ENCODE results near the gene GSTO1. TPM values are rescaled to one million over a fixed set of nuclear protein-coding genes. Genes with fewer than 3 reads are reported as not detected.
"Not testable (repeated sequence)": the region's sequence is repeated elsewhere in the genome, so short reads cannot be mapped to it uniquely, and the experiment has no call there.

The GSTO1 gene
- total RNA-seq, 1 donor from 2014 or later: 74.1 TPM

- peaks cover 8% of the 10 kb centered on the region for H3K9me3 Mint-ChIP-seq
- no peaks in the 10 kb centered on the region for H3K4me1 Mint-ChIP-seq (ENCODE audit: unreplicated experiment)
- no peak for TF ChIP-seq CTCF (conservative IDR thresholded peaks at IDR 0.05)
- peak overlapping the region; percentile 18 for H3K27ac Mint-ChIP-seq
- DNase-seq (ENCODE audit: extremely low spot score, unreplicated experiment): no peak
- H3K36me3 Mint-ChIP-seq: no peaks in the 10 kb centered on the region
- no peak overlapping the region for H3K4me3 Mint-ChIP-seq
- H3K27me3 Mint-ChIP-seq: peaks cover 15% of the 10 kb centered on the region
Observed at GRCh38 chr10:104243512-104243911, 11.2 kb upstream of the GSTO1 start.

- no peak for TF ChIP-seq CTCF (conservative IDR thresholded peaks at IDR 0.05)
- no peak overlapping the region for H3K27ac Mint-ChIP-seq
- H3K36me3 Mint-ChIP-seq: no peaks in the 10 kb centered on the region
Observed at GRCh38 chr10:104245066-104245632, 9.5 kb upstream of the GSTO1 start.

GRCh38 chr10:104246976-104247375 is 7.7 kb upstream of the GSTO1 start:
- peaks cover 4% of the 10 kb centered on the region for H3K27me3 Mint-ChIP-seq
- H3K36me3 Mint-ChIP-seq: no peaks in the 10 kb centered on the region
- DNase-seq (ENCODE audit: extremely low spot score, unreplicated experiment): no peak
- no peak overlapping the region for H3K4me3 Mint-ChIP-seq
- H3K9me3 Mint-ChIP-seq: peaks cover 8% of the 10 kb centered on the region
- no peak overlapping the region for H3K27ac Mint-ChIP-seq
- H3K4me1 Mint-ChIP-seq (ENCODE audit: unreplicated experiment): peaks cover 5% of the 10 kb centered on the region
- TF ChIP-seq CTCF (conservative IDR thresholded peaks at IDR 0.05): no peak

More at GRCh38 chr10:104245066-104245632, 9.5 kb upstream of the GSTO1 start:
- Mint-ChIP-seq H3K27me3 (peaks cover 8% of the 10 kb centered on the region), H3K4me3 (no peak overlapping the region), H3K9me3 (peaks cover 8% of the 10 kb centered on the region), H3K4me1 (ENCODE audit: unreplicated experiment) (no peaks in the 10 kb centered on the region)
- DNase-seq (ENCODE audit: extremely low spot score, unreplicated experiment): no peak

- H3K36me3 Mint-ChIP-seq: no peaks in the 10 kb centered on the region
- no peak for TF ChIP-seq CTCF (conservative IDR thresholded peaks at IDR 0.05)
- H3K9me3 Mint-ChIP-seq: peaks cover 8% of the 10 kb centered on the region
- peaks cover 4% of the 10 kb centered on the region for H3K27me3 Mint-ChIP-seq
- no peak overlapping the region for H3K4me3 Mint-ChIP-seq
- no peak overlapping the region for H3K27ac Mint-ChIP-seq
- H3K4me1 Mint-ChIP-seq (ENCODE audit: unreplicated experiment): peaks cover 5% of the 10 kb centered on the region
- no peak for DNase-seq (ENCODE audit: extremely low spot score, unreplicated experiment)
Observed at GRCh38 chr10:104247513-104248146, 7.1 kb upstream of the GSTO1 start.

- H3K27ac Mint-ChIP-seq; DNase-seq (ENCODE audit: extremely low spot score, unreplicated experiment); H3K27me3 Mint-ChIP-seq; H3K9me3 Mint-ChIP-seq; H3K36me3 Mint-ChIP-seq; H3K4me3 Mint-ChIP-seq: not testable (repeated sequence)
- H3K4me1 Mint-ChIP-seq (ENCODE audit: unreplicated experiment): peaks cover 15% of the 10 kb centered on the region
Observed at GRCh38 chr10:104248931-104249330, 5.8 kb upstream of the GSTO1 start.

GRCh38 chr10:104250371-104250770 is 4.3 kb upstream of the GSTO1 start:
- H3K27ac Mint-ChIP-seq: no peak overlapping the region
- H3K9me3 Mint-ChIP-seq: peaks cover 8% of the 10 kb centered on the region
- no peak for DNase-seq (ENCODE audit: extremely low spot score, unreplicated experiment)
- H3K4me1 Mint-ChIP-seq (ENCODE audit: unreplicated experiment): peaks cover 22% of the 10 kb centered on the region
- H3K27me3 Mint-ChIP-seq: peaks cover 4% of the 10 kb centered on the region
- no peaks in the 10 kb centered on the region for H3K36me3 Mint-ChIP-seq
- no peak for TF ChIP-seq CTCF (conservative IDR thresholded peaks at IDR 0.05)
- H3K4me3 Mint-ChIP-seq: no peak overlapping the region

Data from type B pancreatic cell (in vitro differentiated cells).